GM12892 (cell line): Measurements from ENCODE around the gene SPTLC2.

Source experiments
- POLR2A ChIP-seq: IDR thresholded peaks from 2 replicates; pipeline ENCODE4 v1.6.1; 2011; ENCODE audit warnings: low read depth, low read length, control low read depth
- POLR2AphosphoS5 ChIP-seq: IDR thresholded peaks from 2 replicates; pipeline ENCODE4 v1.6.1; 2011; ENCODE audit warnings: low read depth, low read length, control low read depth
- TAF1 ChIP-seq: IDR thresholded peaks from 2 replicates; pipeline ENCODE4 v1.6.1; 2011; ENCODE audit warnings: low read depth, mild to moderate bottlenecking, control low read depth, low read length, borderline replicate concordance

- no peak for TF ChIP-seq POLR2A
- TF ChIP-seq TAF1, result no peak
- no peak for TF ChIP-seq POLR2AphosphoS5
Observed at GRCh38 chr14:77524536-77524935, 91.9 kb downstream of the SPTLC2 start.
